ENCODE measurements around the gene GSTT2. TPM values are rescaled to one million over a fixed set of nuclear protein-coding genes. Genes with fewer than 3 reads are reported as not detected.

GSTT2 gene
- total and polyA plus RNA-seq, 12 donors = 0.24 to 6.1 (median 1.00) TPM

GRCh38 chr22:24026733-24027132 is 46.8 kb downstream of the GSTT2 start:
- no peak for DNase-seq
- H3K36me3 ChIP-seq (replicated peaks in 1 of 2) = no peaks in the 10 kb centered on the region
- peaks cover 9 to 26% of the 10 kb centered on the region in 2 donors for H3K4me1 ChIP-seq (replicated peaks in 1 of 2)
- no peaks in the 10 kb centered on the region for H3K27me3 ChIP-seq
- intact Hi-C loops (cut with DNase I) = no loop called here
- 59 to 71% (median 65%) methylated on average over 3 of the region's 3 CpGs for WGBS, 4 donors
- H3K9me3 ChIP-seq (replicated peaks in 1 of 3) = no peaks in the 10 kb centered on the region
- no peak overlapping the region for H3K4me3 ChIP-seq
- H3K27ac ChIP-seq = no peak overlapping the region
- no peak for TF ChIP-seq CTCF (IDR thresholded peaks at IDR 0.05)
- no peak for TF ChIP-seq POLR2A (IDR thresholded peaks at IDR 0.05)

GRCh38 chr22:24027389-24027975 is 47.5 kb downstream of the GSTT2 start:
- Histone ChIP-seq H3K9me3 (replicated peaks in 1 of 3) (no peaks in the 10 kb centered on the region), H3K4me3 (no peak overlapping the region), H3K36me3 (replicated peaks in 1 of 2) (no peaks in the 10 kb centered on the region), H3K27ac (no peak overlapping the region), H3K4me1 (replicated peaks in 1 of 2) (peaks cover 9 to 26% of the 10 kb centered on the region in 2 donors), H3K27me3 (no peaks in the 10 kb centered on the region)
- WGBS, 4 donors = 84 to 92% (median 88%) methylated on average over 3 of the region's 3 CpGs
- intact Hi-C loops (cut with DNase I) = no loop called here
- DNase-seq = peak in 1 of 7 donors; percentile 50
- TF ChIP-seq POLR2A (IDR thresholded peaks at IDR 0.05) = no peak
- TF ChIP-seq CTCF (IDR thresholded peaks at IDR 0.05) = no peak

- intact Hi-C loops (cut with DNase I) = no loop called here
- WGBS, 4 donors = 74 to 82% (median 75%) methylated on average over 2 of the region's 2 CpGs
- Histone ChIP-seq H3K27me3 (no peaks in the 10 kb centered on the region), H3K9me3 (replicated peaks in 1 of 3) (no peaks in the 10 kb centered on the region), H3K4me3 (no peak overlapping the region), H3K4me1 (replicated peaks in 1 of 2) (peaks cover 9 to 26% of the 10 kb centered on the region in 2 donors), H3K27ac (no peak overlapping the region), H3K36me3 (replicated peaks in 1 of 2) (no peaks in the 10 kb centered on the region)
- DNase-seq = no peak
- TF ChIP-seq POLR2A (IDR thresholded peaks at IDR 0.05) (no peak), CTCF (IDR thresholded peaks at IDR 0.05) (no peak)
Observed at GRCh38 chr22:24027991-24028390, 48.1 kb downstream of the GSTT2 start.

- TF ChIP-seq CTCF (IDR thresholded peaks at IDR 0.05) (no peak), POLR2A (IDR thresholded peaks at IDR 0.05) (no peak)
- intact Hi-C loops (cut with DNase I) = no loop called here
- H3K9me3 ChIP-seq (replicated peaks in 1 of 3) = no peaks in the 10 kb centered on the region
- H3K4me1 ChIP-seq (replicated peaks in 1 of 2) = peaks cover 9 to 22% of the 10 kb centered on the region in 2 donors
- no peak overlapping the region for H3K27ac ChIP-seq
- H3K4me3 ChIP-seq = no peak overlapping the region
- 15 to 32% (median 22%) methylated on average over 2 of the region's 2 CpGs for WGBS, 4 donors
- no peak for DNase-seq
- no peaks in the 10 kb centered on the region for H3K27me3 ChIP-seq
- H3K36me3 ChIP-seq (replicated peaks in 1 of 2) = no peaks in the 10 kb centered on the region
Observed at GRCh38 chr22:24028533-24028932, 48.6 kb downstream of the GSTT2 start.

Measured in adrenal gland (tissue), 12 donors.